B cell (primary cell): ENCODE results near the gene C6orf132. TPM values are rescaled to one million over a fixed set of nuclear protein-coding genes. Genes with fewer than 3 reads are reported as not detected.
A peak's percentile ranks its signal among the peaks of the same experiment; 100 is the strongest.

Experiments
- ATAC-seq: fragments of 200-7000 bp; cut with Tn5 transposase; one replicate; pipeline ENCODE4 v1.10.0; 2021; ENCODE audit warnings: low read depth, mild to moderate bottlenecking, moderate number of reproducible peaks, moderate library complexity
- CTCF ChIA-PET: fragments of 350-600 bp; sonication (Branson Sonifier 250); formaldehyde crosslinking; loops from one replicate; lab custom pipeline; 2021; ENCODE audit warnings: antibody characterized with exemption, inconsistent platforms; lab: Charles Lee
- POLR2A ChIA-PET: fragments of 350-600 bp; sonication (Branson Sonifier 250); formaldehyde crosslinking; loops from one replicate; lab custom pipeline; 2021; ENCODE audit warnings: antibody characterized with exemption; lab: Charles Lee
- DNase-seq: peaks from one replicate; pipeline ENCODE4 v3.0.0; 2013
- H2AFZ ChIP-seq: 2 replicates; pipeline ENCODE4 v1.6.1; 2012; ENCODE audit warnings: mild to moderate bottlenecking, low read depth, low read length; ENCODE audit not compliant: insufficient read depth, poor library complexity, severe bottlenecking
- H3K27ac ChIP-seq, 2 donors: 1 replicate in 1 of 2; 2 replicates in 1 of 2; pipeline ENCODE4 v1.5.1; 2012 to 2013; ENCODE audit warnings: low read length in 2 of 2, mild to moderate bottlenecking in 2 of 2, moderate library complexity in 1 of 2
- H3K27me3 ChIP-seq, 4 experiments: fragments of 200-600 bp in 1 of 4; sonication (generic) in 1 of 4; replicated peaks in 1 of 4; 1 replicate in 2 of 4; 2 replicates in 2 of 4; pipeline versions ENCODE4 v1.6.1 to v1.7.0; 2013 to 2016; ENCODE audit warnings: low read length in 3 of 4, mild to moderate bottlenecking in 2 of 4, mixed read lengths in 1 of 4, moderate library complexity in 1 of 4; ENCODE audit not compliant: insufficient read depth in 4 of 4, control insufficient read depth in 3 of 4; ENCODE audit errors: control extremely low read depth in 1 of 4
- H3K36me3 ChIP-seq, 2 experiments: replicated peaks in 1 of 2; 1 replicate in 1 of 2; 2 replicates in 1 of 2; pipeline versions ENCODE4 v1.6.1 to v1.7.1; 2013; ENCODE audit warnings: low read length in 1 of 2; ENCODE audit not compliant: insufficient read depth in 2 of 2, control insufficient read depth in 1 of 2; ENCODE audit errors: control extremely low read depth in 1 of 2, extremely low read depth in 1 of 2
- H3K4me1 ChIP-seq, 2 donors: fragments of 200-600 bp in 1 of 2; sonication (generic) in 1 of 2; 1 replicate in 1 of 2; 2 replicates in 1 of 2; pipeline versions ENCODE4 v1.5.1 to v1.6.1; 2013 to 2017; ENCODE audit warnings: low read length in 2 of 2; ENCODE audit not compliant: control insufficient read depth in 2 of 2, insufficient read depth in 2 of 2
- H3K4me2 ChIP-seq: replicated peaks from 2 replicates; pipeline ENCODE3; 2012; ENCODE audit warnings: mild to moderate bottlenecking, low read depth, low read length; ENCODE audit not compliant: poor library complexity, severe bottlenecking
- H3K4me3 ChIP-seq, 5 experiments: fragments of 200-600 bp in 1 of 5; sonication (generic) in 1 of 5; 1 replicate in 3 of 5; 2 replicates in 2 of 5; pipeline versions ENCODE4 v1.5.1 to v1.7.0; 2011 to 2016; ENCODE audit warnings: low read length in 4 of 5, mild to moderate bottlenecking in 4 of 5, low read depth in 2 of 5, control low read depth in 1 of 5, moderate library complexity in 1 of 5; ENCODE audit not compliant: insufficient read depth in 1 of 5; ENCODE audit errors: control extremely low read depth in 1 of 5, extremely low read depth in 1 of 5
- H3K79me2 ChIP-seq: fragments of 200-600 bp; sonication (generic); one replicate; pipeline ENCODE4 v1.6.0; 2016; ENCODE audit warnings: low read length; ENCODE audit not compliant: control insufficient read depth, insufficient read depth
- H3K9ac ChIP-seq: fragments of 200-600 bp; sonication (generic); 2 replicates; pipeline ENCODE4 v1.6.1; 2017; ENCODE audit warnings: mild to moderate bottlenecking, low read length, moderate library complexity
- H3K9me3 ChIP-seq, 3 donors: one replicate each; pipeline versions ENCODE4 v1.6.1 to v1.7.1; 2013; ENCODE audit warnings: low read length in 2 of 3; ENCODE audit not compliant: control insufficient read depth in 2 of 3, insufficient read depth in 1 of 3; ENCODE audit errors: control extremely low read depth in 1 of 3
- H4K20me1 ChIP-seq: 2 replicates; pipeline ENCODE4 v1.6.0; 2012; ENCODE audit warnings: mild to moderate bottlenecking, low read length; ENCODE audit not compliant: insufficient read depth, control insufficient read depth, poor library complexity, severe bottlenecking
- H3K27ac Mint-ChIP-seq: one replicate; pipeline ENCODE4 v1.8.0; 2021; ENCODE audit warnings: mixed read lengths
- H3K27me3 Mint-ChIP-seq: one replicate; pipeline ENCODE4 v1.8.0; 2021; ENCODE audit warnings: mixed read lengths
- H3K4me1 Mint-ChIP-seq: one replicate; pipeline ENCODE4 v1.8.0; 2021; ENCODE audit warnings: mixed read lengths
- H3K4me3 Mint-ChIP-seq: one replicate; pipeline ENCODE4 v1.8.0; 2021; ENCODE audit warnings: mixed read lengths
- H3K9me3 Mint-ChIP-seq: one replicate; pipeline ENCODE4 v1.8.0; 2022; ENCODE audit warnings: mixed read lengths; ENCODE audit not compliant: insufficient read depth
- EZH2 ChIP-seq: IDR thresholded peaks from 2 replicates; pipeline ENCODE4 v1.6.1; 2012; ENCODE audit warnings: borderline replicate concordance, low read depth, mild to moderate bottlenecking, moderate library complexity, low read length; ENCODE audit not compliant: insufficient read depth, poor library complexity, severe bottlenecking
- WGBS: methylation state at CpG from one replicate; pipeline ENCODE4 v1.1.5; 2013; ENCODE audit warnings: missing lambda C conversion rate; ENCODE audit not compliant: insufficient coverage; 5-methylcytosine and 5-hydroxymethylcytosine counted together
- intact Hi-C: fragments of 100-400 bp; cut with micrococcal nuclease; formaldehyde crosslinking; loops from one replicate; pipeline ENCODE4 v1.10.0; 2022
- polyA plus RNA-seq: library from polyadenylated mRNA; depleted of rRNA; stranded (reverse); fragments of >200 nt; gene quantifications from 2 replicates; pipeline ENCODE4 v1.2.3, GENCODE V29; 2012
- total RNA-seq, 2 donors: library from RNA; stranded (reverse); fragments of 120-200 nt in 1 of 2; gene quantifications; 1 replicate in 1 of 2; 2 replicates in 1 of 2; pipeline versions ENCODE4 v1.2.3 to v1.2.4, GENCODE V29; 2013 to 2022
- TF ChIP-seq, protein P1 (sequence below): fragments of 200-600 bp; IDR thresholded peaks from one replicate; pipeline ENCODE4 v1.8.0; 2022; ENCODE audit warnings: antibody characterized with exemption, mild to moderate bottlenecking

C6orf132 gene
- total and polyA plus RNA-seq, 2 donors (not counting 1 experiment from before 2014, with no cell fraction given): 0.05 TPM; not detected in 1

DNA sequence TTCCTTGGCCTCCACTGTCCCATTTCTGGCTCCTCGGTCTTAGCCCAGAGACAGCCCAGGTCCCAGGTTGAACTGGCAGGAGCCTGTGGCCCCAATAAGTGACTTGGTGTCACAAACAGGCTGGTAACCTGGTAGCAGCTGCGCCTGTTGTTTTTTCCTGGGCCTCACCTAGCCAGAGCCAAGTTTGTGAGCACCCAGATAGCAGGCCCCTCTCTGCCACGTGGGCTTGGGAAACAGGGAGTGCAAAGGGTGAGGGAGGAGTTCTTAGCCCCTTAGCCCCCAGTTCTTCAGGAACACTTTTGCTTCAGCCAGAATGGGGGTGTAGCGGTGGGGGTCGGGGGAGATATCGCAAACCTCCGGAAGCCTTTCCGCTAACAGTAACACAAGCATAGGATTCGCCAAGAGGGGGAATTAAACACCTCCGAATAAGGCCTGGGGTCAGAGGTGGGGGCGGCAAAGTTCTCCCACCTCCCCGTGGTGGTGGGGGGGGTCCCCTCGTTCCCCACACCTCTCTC is 760 bp downstream of the C6orf132 start:
- peak overlapping the region in 2 of 5 experiments; percentile 22 to 43 for H3K4me3 ChIP-seq
- peaks cover 0 to 32% (median 14%) of the 10 kb centered on the region in 4 experiments for H3K27me3 ChIP-seq
- Mint-ChIP-seq H3K27me3 (peaks cover 20% of the 10 kb centered on the region), H3K4me3 (peak overlapping the region; percentile 37), H3K27ac (no peak overlapping the region), H3K9me3 (no peaks in the 10 kb centered on the region), H3K4me1 (peaks cover 25% of the 10 kb centered on the region)
- WGBS: 96% methylated on average over 7 of the region's 13 CpGs
- H2AFZ ChIP-seq: peak overlapping the region; percentile 66
- H3K9me3 ChIP-seq: peaks cover 0 to 4% (median 0%) of the 10 kb centered on the region in 3 donors
- H3K79me2 ChIP-seq: no peaks in the 10 kb centered on the region
- CTCF ChIA-PET: no interaction called here
- peak overlapping the region; percentile 85 for H3K4me2 ChIP-seq
- no peaks in the 10 kb centered on the region for H4K20me1 ChIP-seq
- POLR2A ChIA-PET: no interaction called here
- ATAC-seq: no peak
- no peaks in the 10 kb centered on the region for H3K36me3 ChIP-seq
- TF ChIP-seq EZH2: no peak
- TF ChIP-seq, protein P1, sequence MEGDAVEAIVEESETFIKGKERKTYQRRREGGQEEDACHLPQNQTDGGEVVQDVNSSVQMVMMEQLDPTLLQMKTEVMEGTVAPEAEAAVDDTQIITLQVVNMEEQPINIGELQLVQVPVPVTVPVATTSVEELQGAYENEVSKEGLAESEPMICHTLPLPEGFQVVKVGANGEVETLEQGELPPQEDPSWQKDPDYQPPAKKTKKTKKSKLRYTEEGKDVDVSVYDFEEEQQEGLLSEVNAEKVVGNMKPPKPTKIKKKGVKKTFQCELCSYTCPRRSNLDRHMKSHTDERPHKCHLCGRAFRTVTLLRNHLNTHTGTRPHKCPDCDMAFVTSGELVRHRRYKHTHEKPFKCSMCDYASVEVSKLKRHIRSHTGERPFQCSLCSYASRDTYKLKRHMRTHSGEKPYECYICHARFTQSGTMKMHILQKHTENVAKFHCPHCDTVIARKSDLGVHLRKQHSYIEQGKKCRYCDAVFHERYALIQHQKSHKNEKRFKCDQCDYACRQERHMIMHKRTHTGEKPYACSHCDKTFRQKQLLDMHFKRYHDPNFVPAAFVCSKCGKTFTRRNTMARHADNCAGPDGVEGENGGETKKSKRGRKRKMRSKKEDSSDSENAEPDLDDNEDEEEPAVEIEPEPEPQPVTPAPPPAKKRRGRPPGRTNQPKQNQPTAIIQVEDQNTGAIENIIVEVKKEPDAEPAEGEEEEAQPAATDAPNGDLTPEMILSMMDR: no peak
- no peak for DNase-seq
- peaks cover 25 to 30% of the 10 kb centered on the region in 2 donors for H3K4me1 ChIP-seq
- H3K9ac ChIP-seq: peak overlapping the region; percentile 50
- intact Hi-C loops: no loop called here
- H3K27ac ChIP-seq: no peak overlapping the region

DNA sequence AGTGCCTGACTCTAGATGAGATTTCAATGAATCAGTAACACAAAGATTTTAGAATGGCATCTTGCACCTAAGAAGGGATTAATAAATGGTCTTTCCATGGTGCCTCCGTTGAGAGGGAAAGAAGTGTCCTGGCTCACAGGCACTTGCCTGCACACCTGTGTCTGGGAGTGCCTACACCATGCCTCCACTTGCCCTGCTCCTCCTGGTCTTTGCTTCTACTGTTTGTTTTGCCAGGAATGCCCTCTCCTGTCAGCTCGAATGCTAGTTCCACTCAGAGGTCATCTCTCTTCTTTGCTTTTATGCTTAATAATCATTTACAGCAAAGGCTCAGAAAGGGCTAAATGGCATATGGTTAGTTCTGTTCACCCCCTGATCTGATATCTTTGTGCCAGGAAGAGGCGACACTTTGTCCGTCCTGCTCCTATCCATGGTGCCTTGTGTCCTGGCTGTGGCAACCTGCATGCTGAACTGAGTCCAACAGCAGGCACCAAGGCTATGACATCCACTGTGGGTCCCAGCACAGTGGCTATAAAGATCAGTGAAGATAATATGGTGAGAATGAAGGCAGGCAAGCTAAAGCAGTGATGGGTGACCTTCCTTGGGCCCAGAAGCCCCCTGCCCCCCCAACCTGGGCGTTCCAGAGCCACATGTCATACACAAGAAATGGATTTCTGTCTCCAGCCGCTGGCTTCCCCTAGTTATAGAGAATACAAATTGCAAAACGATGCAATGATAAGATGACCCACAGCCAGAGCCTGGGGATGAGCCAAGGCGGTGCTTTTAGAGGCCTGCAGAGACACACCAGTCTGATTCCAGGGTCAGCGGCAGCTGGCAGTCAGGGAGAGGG is 1.4 kb downstream of the C6orf132 start:
- Histone ChIP-seq H2AFZ (no peak overlapping the region), H3K36me3 (no peaks in the 10 kb centered on the region), H3K4me1 (peaks cover 29 to 37% of the 10 kb centered on the region in 2 donors), H4K20me1 (no peaks in the 10 kb centered on the region), H3K9me3 (peaks cover 0 to 4% (median 0%) of the 10 kb centered on the region in 3 donors), H3K4me2 (no peak overlapping the region), H3K79me2 (no peaks in the 10 kb centered on the region), H3K9ac (no peak overlapping the region), H3K27me3 (peaks cover 0 to 32% (median 14%) of the 10 kb centered on the region in 4 experiments), H3K4me3 (no peak overlapping the region), H3K27ac (no peak overlapping the region)
- Mint-ChIP-seq H3K27ac (no peak overlapping the region), H3K4me3 (peak overlapping the region; percentile 37), H3K9me3 (no peaks in the 10 kb centered on the region), H3K27me3 (peaks cover 20% of the 10 kb centered on the region), H3K4me1 (peaks cover 29% of the 10 kb centered on the region)
- no peak for TF ChIP-seq EZH2
- TF ChIP-seq, protein P1: no peak
- 95% methylated on average over 8 of the region's 9 CpGs for WGBS
- intact Hi-C loops: no loop called here
- CTCF ChIA-PET: no interaction called here
- no peak for ATAC-seq
- no peak for DNase-seq
- POLR2A ChIA-PET: no interaction called here
